Prostate gland (tissue), 2 donors: ENCODE results near the gene ETNK1.

Source experiments
- POLR2A ChIP-seq: fragments of 450-650 bp; IDR thresholded peaks from one replicate; pipeline ENCODE4 v1.6.1; 2016; ENCODE audit warnings: antibody characterized with exemption, mild to moderate bottlenecking
- POLR2AphosphoS5 ChIP-seq: sonication (generic); formaldehyde crosslinking; IDR thresholded peaks from one replicate; pipeline ENCODE4 v1.6.1; 2017; ENCODE audit warnings: antibody characterized with exemption
- TF ChIP-seq, protein P1 (sequence below), 4 experiments: fragments of 200-600 bp in 2 of 4; fragments of 450-650 bp in 2 of 4; sonication (generic) in 2 of 4; IDR thresholded peaks; 1 replicate in 3 of 4; 2 replicates in 1 of 4; pipeline ENCODE4 v1.5.1; 2016 to 2019; ENCODE audit warnings: antibody characterized with exemption in 4 of 4, mild to moderate bottlenecking in 2 of 4, moderate library complexity in 2 of 4

DNA sequence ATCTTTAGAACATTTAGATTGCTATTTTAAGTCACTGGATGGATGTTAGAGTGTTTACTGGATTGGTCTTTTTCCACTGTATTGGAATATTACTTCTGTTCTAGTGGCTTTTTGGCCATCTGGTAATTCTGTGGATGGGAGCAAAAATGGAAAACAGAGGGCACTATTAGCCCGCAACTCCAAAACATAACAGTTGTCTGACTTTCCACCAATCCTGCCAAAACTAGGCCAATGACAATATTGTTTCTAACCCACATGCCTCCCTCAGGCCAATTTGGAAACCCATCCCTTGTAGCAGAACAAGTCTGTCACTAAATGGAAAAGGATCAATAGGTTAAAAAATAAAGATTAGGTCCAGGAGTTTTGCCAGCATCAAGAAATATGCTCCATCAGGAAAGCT is 97.8 kb downstream of the ETNK1 start:
- TF ChIP-seq, protein P1, sequence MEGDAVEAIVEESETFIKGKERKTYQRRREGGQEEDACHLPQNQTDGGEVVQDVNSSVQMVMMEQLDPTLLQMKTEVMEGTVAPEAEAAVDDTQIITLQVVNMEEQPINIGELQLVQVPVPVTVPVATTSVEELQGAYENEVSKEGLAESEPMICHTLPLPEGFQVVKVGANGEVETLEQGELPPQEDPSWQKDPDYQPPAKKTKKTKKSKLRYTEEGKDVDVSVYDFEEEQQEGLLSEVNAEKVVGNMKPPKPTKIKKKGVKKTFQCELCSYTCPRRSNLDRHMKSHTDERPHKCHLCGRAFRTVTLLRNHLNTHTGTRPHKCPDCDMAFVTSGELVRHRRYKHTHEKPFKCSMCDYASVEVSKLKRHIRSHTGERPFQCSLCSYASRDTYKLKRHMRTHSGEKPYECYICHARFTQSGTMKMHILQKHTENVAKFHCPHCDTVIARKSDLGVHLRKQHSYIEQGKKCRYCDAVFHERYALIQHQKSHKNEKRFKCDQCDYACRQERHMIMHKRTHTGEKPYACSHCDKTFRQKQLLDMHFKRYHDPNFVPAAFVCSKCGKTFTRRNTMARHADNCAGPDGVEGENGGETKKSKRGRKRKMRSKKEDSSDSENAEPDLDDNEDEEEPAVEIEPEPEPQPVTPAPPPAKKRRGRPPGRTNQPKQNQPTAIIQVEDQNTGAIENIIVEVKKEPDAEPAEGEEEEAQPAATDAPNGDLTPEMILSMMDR (IDR thresholded peaks at IDR 0.05): no peak
- TF ChIP-seq POLR2A (no peak), POLR2AphosphoS5 (no peak)
